Gastroesophageal sphincter (tissue), 3 donors: ENCODE measurements around the gene MICAL3.

Source experiments
- POLR2AphosphoS5 ChIP-seq: sonication (generic); formaldehyde crosslinking; IDR thresholded peaks from one replicate; pipeline ENCODE4 v1.6.1; 2017; ENCODE audit warnings: antibody characterized with exemption
- TF ChIP-seq, protein P1 (sequence below), 4 experiments: fragments of 200-600 bp in 2 of 4; fragments of 450-650 bp in 2 of 4; sonication (generic) in 1 of 4; IDR thresholded peaks; one replicate each; pipeline ENCODE4 v1.5.1; 2017 to 2019; ENCODE audit warnings: antibody characterized with exemption in 4 of 4, mild to moderate bottlenecking in 2 of 4, moderate library complexity in 2 of 4

DNA sequence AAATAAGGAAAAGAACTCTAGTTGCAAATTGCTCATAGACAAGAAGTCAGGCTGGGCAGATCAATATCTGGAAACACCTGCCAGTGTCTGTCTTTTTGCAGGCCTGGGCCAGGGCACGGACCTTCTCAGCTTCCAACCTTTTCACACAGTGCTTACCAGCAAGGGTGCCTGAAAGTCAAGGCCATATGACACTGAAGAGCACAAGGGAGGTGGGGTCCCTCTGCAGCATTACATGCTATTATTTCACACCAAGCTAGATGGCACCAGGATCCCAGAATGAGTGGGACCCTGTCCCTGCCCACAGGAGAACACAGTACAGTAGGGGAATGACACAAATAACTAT lies 47.6 kb upstream of the MICAL3 start:
- TF ChIP-seq, protein P1, sequence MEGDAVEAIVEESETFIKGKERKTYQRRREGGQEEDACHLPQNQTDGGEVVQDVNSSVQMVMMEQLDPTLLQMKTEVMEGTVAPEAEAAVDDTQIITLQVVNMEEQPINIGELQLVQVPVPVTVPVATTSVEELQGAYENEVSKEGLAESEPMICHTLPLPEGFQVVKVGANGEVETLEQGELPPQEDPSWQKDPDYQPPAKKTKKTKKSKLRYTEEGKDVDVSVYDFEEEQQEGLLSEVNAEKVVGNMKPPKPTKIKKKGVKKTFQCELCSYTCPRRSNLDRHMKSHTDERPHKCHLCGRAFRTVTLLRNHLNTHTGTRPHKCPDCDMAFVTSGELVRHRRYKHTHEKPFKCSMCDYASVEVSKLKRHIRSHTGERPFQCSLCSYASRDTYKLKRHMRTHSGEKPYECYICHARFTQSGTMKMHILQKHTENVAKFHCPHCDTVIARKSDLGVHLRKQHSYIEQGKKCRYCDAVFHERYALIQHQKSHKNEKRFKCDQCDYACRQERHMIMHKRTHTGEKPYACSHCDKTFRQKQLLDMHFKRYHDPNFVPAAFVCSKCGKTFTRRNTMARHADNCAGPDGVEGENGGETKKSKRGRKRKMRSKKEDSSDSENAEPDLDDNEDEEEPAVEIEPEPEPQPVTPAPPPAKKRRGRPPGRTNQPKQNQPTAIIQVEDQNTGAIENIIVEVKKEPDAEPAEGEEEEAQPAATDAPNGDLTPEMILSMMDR (IDR thresholded peaks at IDR 0.05), result no peak
- TF ChIP-seq POLR2AphosphoS5, result no peak
